Neural cell (in vitro differentiated cells): ENCODE results near the gene PHACTR1. TPM values are rescaled to one million over a fixed set of nuclear protein-coding genes. Genes with fewer than 3 reads are reported as not detected.

Source experiments
- H2AFZ ChIP-seq: fragments of 200-600, 300-800 bp; sonication (generic), shearing (Covaris generic); 2 replicates; pipeline ENCODE4 v1.6.0; 2014; ENCODE audit warnings: low read depth, mild to moderate bottlenecking, antibody characterized with exemption, low read length, moderate library complexity
- H3F3A ChIP-seq: fragments of 200-600 bp; shearing (Covaris generic); 2 replicates; pipeline ENCODE4 v1.6.1; 2016; ENCODE audit warnings: mild to moderate bottlenecking, moderate library complexity, mixed read lengths, antibody characterized with exemption, low read length; ENCODE audit not compliant: insufficient read depth, poor library complexity, severe bottlenecking
- H3K27ac ChIP-seq: fragments of 200-600, 300-800 bp; sonication (generic), shearing (Covaris generic); 2 replicates; pipeline ENCODE4 v1.5.1; 2014; ENCODE audit warnings: mild to moderate bottlenecking, low read length, moderate library complexity
- H3K27me3 ChIP-seq: fragments of 300-800, 200-600 bp; sonication (generic), shearing (Covaris generic); 2 replicates; pipeline ENCODE4 v1.6.0; 2014; ENCODE audit warnings: mild to moderate bottlenecking, low read depth, low read length, moderate library complexity; ENCODE audit not compliant: insufficient read depth
- H3K36me3 ChIP-seq: fragments of 300-800, 200-600 bp; sonication (generic), shearing (Covaris generic); 2 replicates; pipeline ENCODE4 v1.5.1; 2014; ENCODE audit warnings: mild to moderate bottlenecking, antibody characterized with exemption, low read length, moderate library complexity; ENCODE audit not compliant: insufficient read depth
- H3K4me2 ChIP-seq: fragments of 300-800, 200-600 bp; sonication (generic), shearing (Covaris generic); 2 replicates; pipeline ENCODE4 v1.6.0; 2014; ENCODE audit warnings: mild to moderate bottlenecking, low read length
- H3K4me3 ChIP-seq: fragments of 300-800, 200-600 bp; sonication (generic), shearing (Covaris generic); 2 replicates; pipeline ENCODE4 v1.5.1; 2014; ENCODE audit warnings: mild to moderate bottlenecking, low read length, moderate library complexity
- H3K79me2 ChIP-seq: fragments of 200-600 bp; shearing (Covaris generic); replicated peaks from 2 replicates; pipeline ENCODE4 v1.6.0; 2014; ENCODE audit warnings: mild to moderate bottlenecking, low read length, moderate library complexity; ENCODE audit not compliant: insufficient read depth
- H3K9ac ChIP-seq: fragments of 300-800, 200-600 bp; sonication (generic), shearing (Covaris generic); 2 replicates; pipeline ENCODE4 v1.6.1; 2016; ENCODE audit warnings: mild to moderate bottlenecking, low read length, mixed read lengths
- H3K9me2 ChIP-seq: fragments of 200-600 bp; shearing (Covaris generic); 2 replicates; pipeline ENCODE4 v1.6.1; 2016; ENCODE audit warnings: mild to moderate bottlenecking, low read length, mixed read lengths; ENCODE audit not compliant: insufficient read depth
- H3K9me3 ChIP-seq: fragments of 200-600, 300-800 bp; sonication (generic), shearing (Covaris generic); 2 replicates; pipeline ENCODE4 v1.6.1; 2016; ENCODE audit warnings: mild to moderate bottlenecking, mixed run types, low read length, moderate library complexity, mixed read lengths
- H4K20me1 ChIP-seq: fragments of 200-600 bp; shearing (Covaris generic); 2 replicates; pipeline ENCODE4 v1.6.1; 2016; ENCODE audit warnings: mild to moderate bottlenecking, mixed run types; ENCODE audit not compliant: insufficient read depth
- EP300 ChIP-seq: fragments of 450-650 bp; conservative IDR thresholded peaks from 2 replicates; pipeline ENCODE4 v1.6.1; 2014; ENCODE audit warnings: antibody characterized with exemption, mild to moderate bottlenecking, moderate library complexity; ENCODE audit not compliant: poor library complexity, severe bottlenecking
- EZH2 ChIP-seq: fragments of 200-600, 300-800 bp; shearing (Covaris generic), sonication (generic); IDR thresholded peaks from 2 replicates; pipeline ENCODE4 v1.6.1; 2014; ENCODE audit warnings: antibody characterized with exemption, low read length, borderline replicate concordance, mild to moderate bottlenecking; ENCODE audit not compliant: insufficient read depth, poor library complexity, severe bottlenecking
- MXI1 ChIP-seq: fragments of 450-650 bp; conservative IDR thresholded peaks from 2 replicates; pipeline ENCODE4 v1.6.1; 2014; ENCODE audit warnings: antibody characterized with exemption, mild to moderate bottlenecking; ENCODE audit not compliant: poor library complexity, severe bottlenecking
- POLR2AphosphoS5 ChIP-seq: IDR thresholded peaks from 2 replicates; pipeline ENCODE4 v1.6.1; 2012
- RAD21 ChIP-seq: fragments of 450-650 bp; conservative IDR thresholded peaks from 2 replicates; pipeline ENCODE4 v1.6.1; 2014; ENCODE audit warnings: antibody characterized with exemption, mild to moderate bottlenecking, moderate library complexity
- SMC3 ChIP-seq: fragments of 450-650 bp; conservative IDR thresholded peaks from 2 replicates; pipeline ENCODE4 v1.6.1; 2014; ENCODE audit warnings: antibody characterized with exemption, mild to moderate bottlenecking, moderate library complexity; ENCODE audit not compliant: poor library complexity
- TAF1 ChIP-seq: IDR thresholded peaks from 2 replicates; pipeline ENCODE4 v1.6.1; 2012; ENCODE audit warnings: low read depth
- polyA plus RNA-seq: library from polyadenylated mRNA; depleted of rRNA; stranded (reverse); fragments of >200 nt; gene quantifications from 2 replicates; pipeline ENCODE4 v1.2.3, GENCODE V29; 2014
- TF ChIP-seq, protein P1 (sequence below): fragments of 450-650 bp; IDR thresholded peaks from 2 replicates; pipeline ENCODE4 v1.5.1; 2014; ENCODE audit warnings: antibody characterized with exemption, mild to moderate bottlenecking, moderate library complexity; ENCODE audit not compliant: poor library complexity, severe bottlenecking
- TF ChIP-seq, protein P2 (sequence below): IDR thresholded peaks from 2 replicates; pipeline ENCODE4 v1.6.1; 2012; ENCODE audit warnings: borderline replicate concordance

PHACTR1 gene
- polyA plus RNA-seq, 1 donor from 2014 or later, result 7.8 TPM

DNA sequence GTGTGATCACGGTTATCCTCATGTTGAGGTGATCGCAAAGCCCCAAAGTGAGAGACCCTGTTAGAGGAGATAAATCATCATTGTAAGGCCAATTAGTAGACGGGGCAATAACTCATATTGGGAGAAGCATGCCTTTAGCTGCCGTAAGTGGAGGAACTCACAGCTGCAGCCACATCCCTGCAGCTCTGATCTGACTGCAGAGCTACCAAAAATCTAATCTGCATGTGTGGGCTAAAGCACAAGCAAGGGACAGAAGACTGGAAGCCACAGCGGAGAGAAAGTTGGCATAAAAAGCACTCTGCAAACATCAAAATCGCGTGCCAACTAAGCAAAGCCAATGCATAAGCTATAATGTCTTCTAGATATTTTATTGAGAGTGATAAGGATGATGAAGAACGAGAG, 532.0 kb downstream of the PHACTR1 start:
- no peak overlapping the region for H3K4me2 ChIP-seq
- H3K27me3 ChIP-seq, result no peaks in the 10 kb centered on the region
- H3K9ac ChIP-seq, result no peak overlapping the region
- H3K36me3 ChIP-seq, result no peaks in the 10 kb centered on the region
- no peaks in the 10 kb centered on the region for H3F3A ChIP-seq
- H3K4me3 ChIP-seq, result no peak overlapping the region
- H3K27ac ChIP-seq, result no peak overlapping the region
- no peaks in the 10 kb centered on the region for H4K20me1 ChIP-seq
- no peaks in the 10 kb centered on the region for H3K79me2 ChIP-seq
- H3K9me2 ChIP-seq, result no peaks in the 10 kb centered on the region
- TF ChIP-seq EZH2, result no peak
- TF ChIP-seq POLR2AphosphoS5, result no peak
- no peak for TF ChIP-seq SMC3
- no peak for TF ChIP-seq MXI1
- TF ChIP-seq, protein P1, sequence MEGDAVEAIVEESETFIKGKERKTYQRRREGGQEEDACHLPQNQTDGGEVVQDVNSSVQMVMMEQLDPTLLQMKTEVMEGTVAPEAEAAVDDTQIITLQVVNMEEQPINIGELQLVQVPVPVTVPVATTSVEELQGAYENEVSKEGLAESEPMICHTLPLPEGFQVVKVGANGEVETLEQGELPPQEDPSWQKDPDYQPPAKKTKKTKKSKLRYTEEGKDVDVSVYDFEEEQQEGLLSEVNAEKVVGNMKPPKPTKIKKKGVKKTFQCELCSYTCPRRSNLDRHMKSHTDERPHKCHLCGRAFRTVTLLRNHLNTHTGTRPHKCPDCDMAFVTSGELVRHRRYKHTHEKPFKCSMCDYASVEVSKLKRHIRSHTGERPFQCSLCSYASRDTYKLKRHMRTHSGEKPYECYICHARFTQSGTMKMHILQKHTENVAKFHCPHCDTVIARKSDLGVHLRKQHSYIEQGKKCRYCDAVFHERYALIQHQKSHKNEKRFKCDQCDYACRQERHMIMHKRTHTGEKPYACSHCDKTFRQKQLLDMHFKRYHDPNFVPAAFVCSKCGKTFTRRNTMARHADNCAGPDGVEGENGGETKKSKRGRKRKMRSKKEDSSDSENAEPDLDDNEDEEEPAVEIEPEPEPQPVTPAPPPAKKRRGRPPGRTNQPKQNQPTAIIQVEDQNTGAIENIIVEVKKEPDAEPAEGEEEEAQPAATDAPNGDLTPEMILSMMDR, result no peak
- TF ChIP-seq, protein P2, sequence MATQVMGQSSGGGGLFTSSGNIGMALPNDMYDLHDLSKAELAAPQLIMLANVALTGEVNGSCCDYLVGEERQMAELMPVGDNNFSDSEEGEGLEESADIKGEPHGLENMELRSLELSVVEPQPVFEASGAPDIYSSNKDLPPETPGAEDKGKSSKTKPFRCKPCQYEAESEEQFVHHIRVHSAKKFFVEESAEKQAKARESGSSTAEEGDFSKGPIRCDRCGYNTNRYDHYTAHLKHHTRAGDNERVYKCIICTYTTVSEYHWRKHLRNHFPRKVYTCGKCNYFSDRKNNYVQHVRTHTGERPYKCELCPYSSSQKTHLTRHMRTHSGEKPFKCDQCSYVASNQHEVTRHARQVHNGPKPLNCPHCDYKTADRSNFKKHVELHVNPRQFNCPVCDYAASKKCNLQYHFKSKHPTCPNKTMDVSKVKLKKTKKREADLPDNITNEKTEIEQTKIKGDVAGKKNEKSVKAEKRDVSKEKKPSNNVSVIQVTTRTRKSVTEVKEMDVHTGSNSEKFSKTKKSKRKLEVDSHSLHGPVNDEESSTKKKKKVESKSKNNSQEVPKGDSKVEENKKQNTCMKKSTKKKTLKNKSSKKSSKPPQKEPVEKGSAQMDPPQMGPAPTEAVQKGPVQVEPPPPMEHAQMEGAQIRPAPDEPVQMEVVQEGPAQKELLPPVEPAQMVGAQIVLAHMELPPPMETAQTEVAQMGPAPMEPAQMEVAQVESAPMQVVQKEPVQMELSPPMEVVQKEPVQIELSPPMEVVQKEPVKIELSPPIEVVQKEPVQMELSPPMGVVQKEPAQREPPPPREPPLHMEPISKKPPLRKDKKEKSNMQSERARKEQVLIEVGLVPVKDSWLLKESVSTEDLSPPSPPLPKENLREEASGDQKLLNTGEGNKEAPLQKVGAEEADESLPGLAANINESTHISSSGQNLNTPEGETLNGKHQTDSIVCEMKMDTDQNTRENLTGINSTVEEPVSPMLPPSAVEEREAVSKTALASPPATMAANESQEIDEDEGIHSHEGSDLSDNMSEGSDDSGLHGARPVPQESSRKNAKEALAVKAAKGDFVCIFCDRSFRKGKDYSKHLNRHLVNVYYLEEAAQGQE, result no peak
- TF ChIP-seq EP300, result no peak
- TF ChIP-seq RAD21, result no peak
- no peak for TF ChIP-seq TAF1
- H2AFZ ChIP-seq, result no peak overlapping the region
- H3K9me3 ChIP-seq, result no peaks in the 10 kb centered on the region

DNA sequence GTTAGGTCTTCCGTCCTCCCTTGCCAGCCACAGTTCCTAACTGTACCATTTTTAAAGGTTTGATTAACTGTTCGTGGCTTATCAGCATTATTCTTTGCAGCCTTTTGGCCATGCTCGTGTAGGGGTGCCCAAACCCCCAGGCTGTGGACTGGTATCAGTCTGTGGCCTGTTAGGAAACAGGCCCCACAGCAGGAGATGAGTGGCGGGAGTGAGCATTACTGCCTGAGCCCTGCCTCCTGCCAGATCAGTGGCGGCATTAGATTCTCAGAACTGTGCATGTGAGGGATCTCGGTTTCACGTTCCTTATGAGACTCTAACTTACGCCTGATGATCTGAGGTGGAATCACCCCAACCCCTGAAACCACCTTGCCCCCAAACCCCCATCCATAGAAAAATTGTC, 532.4 kb downstream of the PHACTR1 start:
- TF ChIP-seq RAD21 (no peak), EZH2 (no peak), SMC3 (no peak), EP300 (no peak), POLR2AphosphoS5 (no peak), MXI1 (no peak), TAF1 (no peak)
- TF ChIP-seq, protein P1, result no peak
- TF ChIP-seq, protein P2, result no peak
- Histone ChIP-seq H3K4me3 (no peak overlapping the region), H3F3A (no peaks in the 10 kb centered on the region), H3K36me3 (no peaks in the 10 kb centered on the region), H3K27ac (no peak overlapping the region), H3K4me2 (no peak overlapping the region), H3K27me3 (no peaks in the 10 kb centered on the region), H3K9me2 (no peaks in the 10 kb centered on the region), H2AFZ (no peak overlapping the region), H3K9me3 (no peaks in the 10 kb centered on the region), H3K9ac (no peak overlapping the region), H4K20me1 (no peaks in the 10 kb centered on the region), H3K79me2 (no peaks in the 10 kb centered on the region)
